Stimulated activated CD8-positive, alpha-beta memory T cell treated with anti-CD3 and anti-CD28 coated beads, Interleukin-2, amount 100 ng/mL, for 1 hour (primary cell): Measurements from ENCODE around the gene ATIC.
A peak's percentile ranks its signal among the peaks of the same experiment; 100 is the strongest.
"Not testable (repeated sequence)": the region's sequence is repeated elsewhere in the genome, so short reads cannot be mapped to it uniquely, and the experiment has no call there.

Source experiments
- DNase-seq, 2 donors: peaks; one replicate each; pipeline ENCODE4 v3.0.0-alpha.2; 2020; ENCODE audit warnings: low read depth in 2 of 2

The ATIC gene

GRCh38 chr2:215311625-215312396 lies at the start of gene ATIC:
Gene ATIC (plus strand): TSS chr2:215312059. CDS start chr2:215312143, 84 bp downstream.
- DNase-seq, result peak; percentile 69 to 83

- no peak for DNase-seq
These were observed 49.6 kb upstream of the ATIC start for GRCh38 chr2:215262303-215262702.

GRCh38 chr2:215262741-215263362 lies 49.0 kb upstream of the ATIC start:
- DNase-seq, result no peak

DNA sequence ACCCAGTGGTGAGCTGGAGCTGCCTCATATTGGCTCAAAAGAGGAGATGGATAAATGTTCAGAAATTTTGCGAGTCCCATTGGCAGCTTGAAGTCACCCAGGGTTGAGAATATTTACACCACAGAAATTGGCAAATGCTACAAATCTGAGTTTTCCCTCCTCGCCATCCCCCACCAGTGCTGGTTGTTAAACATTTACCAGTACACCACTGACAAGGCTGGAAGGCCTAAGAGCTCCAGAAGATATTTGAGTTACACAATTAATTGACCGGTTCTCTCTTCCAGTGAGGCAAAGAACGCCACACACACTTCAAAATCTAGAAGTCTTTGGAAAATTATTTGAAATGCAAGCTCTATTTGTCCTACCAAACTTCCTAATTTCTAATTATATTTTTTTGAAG lies 47.5 kb upstream of the ATIC start:
- no peak for DNase-seq

GRCh38 chr2:215269397-215270117 lies 42.3 kb upstream of the ATIC start:
- DNase-seq, result peak; percentile 10 to 31

- no peak for DNase-seq
These were observed 41.8 kb upstream of the ATIC start for GRCh38 chr2:215270118-215270451.

DNA sequence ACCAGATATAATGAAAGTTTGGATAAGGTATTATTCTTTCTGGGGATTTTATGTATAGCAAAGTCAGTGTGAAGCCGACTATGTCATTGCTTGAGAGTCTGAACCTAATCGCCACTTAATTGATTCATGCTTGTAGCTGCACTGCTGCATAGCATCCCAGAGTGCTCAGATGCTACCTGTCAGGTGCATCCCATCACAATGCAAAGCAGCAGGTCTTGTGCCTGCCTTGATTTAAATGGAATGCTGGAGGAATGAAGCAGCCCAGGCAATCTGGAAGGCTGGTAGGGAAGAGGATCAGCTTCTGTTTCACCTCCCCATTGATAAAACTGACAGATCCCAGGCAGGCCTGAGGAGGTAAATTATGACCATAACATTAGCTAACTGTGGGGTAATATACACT lies 40.4 kb upstream of the ATIC start:
- DNase-seq, result no peak

- no peak for DNase-seq
These were observed 38.9 kb upstream of the ATIC start for GRCh38 chr2:215272918-215273317.

GRCh38 chr2:215274829-215275228 lies 37.0 kb upstream of the ATIC start:
- DNase-seq, result no peak

- no peak for DNase-seq
These were observed 36.0 kb upstream of the ATIC start for GRCh38 chr2:215275824-215276223.

- no peak for DNase-seq
These were observed 33.9 kb upstream of the ATIC start for GRCh38 chr2:215277944-215278343.

DNA sequence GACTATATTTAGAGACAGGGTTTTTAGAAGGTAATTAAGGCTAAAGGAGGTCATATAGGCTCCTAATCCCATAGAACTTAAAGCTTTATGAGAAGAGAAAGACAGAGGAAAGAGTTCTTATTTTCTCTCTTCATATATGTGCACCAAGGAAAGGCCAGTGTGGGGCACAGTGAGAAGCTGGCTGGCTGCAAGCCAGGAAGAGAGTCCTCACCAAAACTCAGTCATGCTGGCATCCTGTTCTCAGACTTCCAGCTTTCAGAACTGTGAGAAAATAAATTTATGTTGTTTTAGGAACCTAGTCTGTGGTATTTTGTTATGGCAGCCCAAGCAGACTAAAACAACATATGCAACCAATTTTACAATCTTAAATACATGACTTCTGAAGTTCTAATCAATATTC lies 31.5 kb upstream of the ATIC start:
- no peak for DNase-seq

DNA sequence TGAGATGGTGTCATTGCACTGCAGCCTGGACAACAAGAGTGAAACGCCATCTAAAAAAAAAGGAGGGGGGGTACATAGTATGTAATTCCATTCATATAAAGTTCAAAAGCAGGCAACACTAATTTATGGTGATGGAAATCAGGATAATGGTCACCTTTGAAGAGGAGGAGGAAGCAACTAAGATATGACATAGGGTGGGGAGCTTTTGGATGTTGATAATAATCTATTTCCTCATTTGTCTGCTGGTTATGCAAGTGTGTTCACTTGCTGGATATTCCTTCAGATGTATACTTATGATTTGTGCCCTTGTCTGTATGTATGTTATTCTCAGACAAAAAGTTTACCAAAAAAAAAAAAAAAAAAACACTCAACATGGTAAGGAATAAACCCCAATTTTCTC lies 28.6 kb upstream of the ATIC start:
- DNase-seq, result no peak

DNA sequence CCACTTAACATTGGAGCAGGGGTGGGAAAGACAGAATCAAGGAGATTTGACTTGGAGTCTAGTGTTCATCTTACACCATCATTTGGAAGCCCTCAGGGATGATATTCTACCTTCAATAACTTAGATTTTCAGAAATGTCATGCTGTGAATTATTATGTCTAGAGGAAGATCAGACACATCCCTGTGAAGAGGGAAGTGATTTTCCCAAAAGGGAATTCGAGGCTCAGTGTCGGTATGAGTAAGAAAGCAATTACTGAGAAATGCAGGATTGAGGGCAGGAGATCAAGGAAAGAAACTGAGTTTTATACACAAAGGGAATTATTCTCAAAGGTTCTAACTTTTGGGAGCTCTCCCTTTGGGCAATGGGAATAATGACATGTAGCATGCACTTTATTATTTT lies 25.6 kb upstream of the ATIC start:
- no peak for DNase-seq

DNA sequence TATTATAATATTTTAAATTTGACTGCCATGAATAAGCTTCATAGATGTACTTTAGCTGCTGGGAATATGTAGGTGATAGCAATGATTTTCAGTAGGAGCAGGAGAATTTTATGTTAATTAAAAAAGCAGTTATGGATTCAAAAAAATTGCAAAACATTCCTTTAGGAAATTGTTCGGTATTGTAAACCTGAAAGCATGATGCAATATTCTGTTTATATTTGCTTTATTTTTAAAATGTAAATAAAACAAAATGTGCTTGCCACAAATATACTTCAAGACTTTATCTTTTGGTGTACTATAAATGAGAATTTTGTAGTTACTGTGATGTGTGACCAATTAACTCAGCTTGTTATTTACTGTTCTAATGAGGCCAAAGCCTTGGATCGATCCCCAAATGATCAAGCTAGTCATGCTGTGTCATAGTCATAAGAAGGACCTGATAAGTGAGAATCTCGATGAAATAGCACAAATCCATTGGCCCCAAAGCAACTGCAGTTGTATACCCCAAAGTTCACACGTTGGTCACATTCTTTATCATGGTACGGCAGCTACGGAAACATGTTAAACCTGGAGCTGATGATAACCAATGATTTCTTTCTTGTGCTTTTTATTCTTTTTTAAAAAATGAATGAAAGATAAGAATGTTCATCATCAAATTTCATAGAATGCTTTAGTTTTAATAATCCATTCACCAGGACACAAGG lies 23.6 kb upstream of the ATIC start:
- DNase-seq, result no peak

DNA sequence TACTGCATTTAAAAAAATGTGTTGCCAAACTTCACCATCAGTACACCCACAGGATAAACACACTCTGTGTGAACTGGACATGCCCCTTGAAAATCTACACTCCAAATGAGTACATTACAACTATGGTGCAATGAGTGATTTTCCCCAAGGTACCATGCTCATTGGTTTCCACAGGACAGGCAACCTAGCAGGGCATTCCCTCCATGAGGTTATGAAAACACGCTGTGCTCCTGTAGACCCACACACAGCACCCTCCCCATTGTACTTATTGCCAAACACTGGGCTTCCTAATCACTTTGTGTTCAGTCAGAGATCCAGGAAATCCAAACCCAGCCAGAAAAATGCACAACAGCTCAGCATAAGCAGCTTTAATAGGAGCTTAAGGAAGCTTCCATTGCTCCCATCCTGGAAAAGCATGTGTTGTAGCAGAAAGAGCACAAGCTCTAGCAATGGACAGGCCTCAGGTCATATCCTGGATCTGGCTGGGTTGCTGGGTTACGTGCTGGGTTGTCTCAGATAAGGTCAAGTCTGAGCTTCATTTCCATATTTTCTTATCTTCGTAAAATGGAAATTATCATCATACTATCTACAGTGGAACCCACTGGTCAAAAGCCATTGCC lies 20.8 kb upstream of the ATIC start:
- DNase-seq, result no peak

GRCh38 chr2:215293879-215294278 lies 18.0 kb upstream of the ATIC start:
- no peak for DNase-seq

GRCh38 chr2:215299337-215299859 lies 12.5 kb upstream of the ATIC start:
- no peak for DNase-seq

DNA sequence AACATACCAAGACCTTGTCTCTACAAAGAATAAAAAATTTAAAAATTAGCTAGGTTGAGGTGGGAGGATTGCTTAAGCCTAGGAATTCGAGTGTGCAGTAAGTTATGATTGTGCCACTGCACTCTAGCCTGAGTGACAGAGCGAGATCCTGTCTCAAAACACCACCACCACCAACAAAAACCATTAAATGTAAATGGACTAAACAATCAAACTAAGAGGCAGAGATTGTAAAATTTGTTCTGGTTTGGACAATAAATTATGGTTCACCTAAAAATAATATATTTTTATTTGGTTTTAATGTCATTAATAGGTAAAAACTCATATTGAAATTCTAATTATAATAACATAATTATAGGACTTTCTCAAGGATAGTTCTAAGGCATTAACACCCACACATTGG lies 9.9 kb upstream of the ATIC start:
- no peak for DNase-seq

- DNase-seq, result not testable (repeated sequence)
These were observed 617 bp upstream of the ATIC start for GRCh38 chr2:215311259-215311624.

- DNase-seq, result no peak
These were observed 1.4 kb downstream of the ATIC start for GRCh38 chr2:215313255-215313613.

DNA sequence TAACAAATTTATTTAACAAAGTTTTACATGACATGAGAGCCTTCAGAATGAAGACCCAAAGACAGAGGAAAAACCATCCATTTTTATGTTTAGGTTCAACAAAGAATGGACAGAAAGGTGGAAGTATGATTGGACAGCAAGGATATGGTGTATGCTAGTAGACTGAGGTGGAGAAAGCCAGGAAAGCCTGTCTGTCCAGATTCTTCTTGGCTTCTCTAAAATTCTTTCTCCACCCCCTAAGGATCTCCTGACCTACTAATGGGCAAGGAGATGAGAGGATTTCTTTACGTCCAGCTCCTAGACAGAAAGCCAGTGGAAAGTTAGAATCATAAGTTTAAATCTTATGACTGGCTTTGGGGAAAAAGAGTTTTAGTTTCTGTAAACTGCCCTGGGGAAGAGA lies 3.0 kb downstream of the ATIC start:
- DNase-seq, result no peak
